Panc1 (cell line): ENCODE data around the gene SNRNP40. TPM values are rescaled to one million over a fixed set of nuclear protein-coding genes. Genes with fewer than 3 reads are reported as not detected.

Experiments used
- ATAC-seq: fragments of 200-7000 bp; cut with Tn5 transposase; 2 replicates; pipeline ENCODE4 v1.9.1; 2020; ENCODE audit warnings: mild to moderate bottlenecking, moderate library complexity
- BruUV-seq: library from RNA; stranded (reverse); fragments of 400-500 nt; replicated peaks from 2 replicates; lab custom pipeline; 2021; lab: Mats Ljungman, UMichigan
- CTCF ChIA-PET: fragments of 300-600 bp; sonication (Branson Sonifier 250); formaldehyde crosslinking; loops from one replicate; lab custom pipeline; 2022; ENCODE audit warnings: antibody characterized with exemption; lab: Charles Lee
- POLR2A ChIA-PET: fragments of 300-600 bp; sonication (Branson Sonifier 250); formaldehyde crosslinking; loops from one replicate; lab custom pipeline; 2022; ENCODE audit warnings: antibody characterized with exemption; lab: Charles Lee
- DNase-seq: peaks from one replicate; pipeline ENCODE4 v3.0.0-alpha.2; 2010; ENCODE audit warnings: low read depth, low spot score
- H3K27ac ChIP-seq: 2 replicates; pipeline ENCODE4 v1.5.1; 2011; ENCODE audit warnings: mild to moderate bottlenecking, low read length, inconsistent platforms
- H3K27me3 ChIP-seq: fragments of 200-500 bp; sonication (Bioruptor generic); 2 replicates; pipeline ENCODE4 v1.6.0; 2014; ENCODE audit warnings: low read length, inconsistent platforms; ENCODE audit not compliant: control insufficient read depth, insufficient read depth
- H3K36me3 ChIP-seq: fragments of 200-500 bp; sonication (Bioruptor generic); 2 replicates; pipeline ENCODE4 v1.5.1; 2014; ENCODE audit warnings: inconsistent platforms, mild to moderate bottlenecking, low read length, moderate library complexity; ENCODE audit not compliant: control insufficient read depth, insufficient read depth
- H3K4me1 ChIP-seq: 2 replicates; pipeline ENCODE4 v1.5.1; 2011; ENCODE audit warnings: inconsistent platforms, mild to moderate bottlenecking, low read length, moderate library complexity; ENCODE audit not compliant: control insufficient read depth, insufficient read depth
- H3K4me3 ChIP-seq, 2 experiments: 2 replicates each; pipeline ENCODE4 v1.5.1; 2011 to 2012; ENCODE audit warnings: low read depth in 2 of 2, low read length in 2 of 2, mild to moderate bottlenecking in 2 of 2, inconsistent platforms in 1 of 2, moderate library complexity in 1 of 2
- H3K9me3 ChIP-seq: fragments of 200-500 bp; sonication (Bioruptor generic); 2 replicates; pipeline ENCODE4 v1.5.1; 2014; ENCODE audit warnings: low read depth, mild to moderate bottlenecking, inconsistent platforms, low read length, moderate library complexity; ENCODE audit not compliant: control insufficient read depth, insufficient read depth
- CTCF ChIP-seq: fragments of 450-650 bp; IDR thresholded peaks from 2 replicates; pipeline ENCODE4 v1.5.1; 2017; ENCODE audit warnings: mild to moderate bottlenecking
- POLR2AphosphoS5 ChIP-seq: IDR thresholded peaks from 2 replicates; pipeline ENCODE4 v1.6.1; 2012; ENCODE audit warnings: mild to moderate bottlenecking, low read depth, low read length, moderate library complexity
- REST ChIP-seq, 2 experiments: IDR thresholded peaks; 2 replicates each; pipeline ENCODE4 v1.6.1; 2011 to 2012; ENCODE audit warnings: low read depth in 2 of 2, control low read depth in 1 of 2, low read length in 1 of 2, mild to moderate bottlenecking in 1 of 2, moderate library complexity in 1 of 2; ENCODE audit not compliant: insufficient read depth in 1 of 2
- SIN3A ChIP-seq: IDR thresholded peaks from 2 replicates; pipeline ENCODE4 v1.6.1; 2012; ENCODE audit warnings: low read depth, mild to moderate bottlenecking, low read length, moderate library complexity, borderline replicate concordance; ENCODE audit not compliant: insufficient read depth
- TCF7L2 ChIP-seq: IDR thresholded peaks from 2 replicates; pipeline ENCODE4 v1.6.1; 2011; ENCODE audit warnings: mild to moderate bottlenecking, low read depth, low read length, inconsistent platforms
- in situ Hi-C: cut with HindIII; loops from 2 replicates; pipeline ENCODE4 v1.10.0; 2016; ENCODE audit warnings: low sequenced_read_pairs, low pct_unique_long_range_greater_than_20kb
- intact Hi-C: fragments of 100-400 bp; cut with micrococcal nuclease; formaldehyde crosslinking; loops from one replicate; pipeline ENCODE4 v1.10.0; 2022; ENCODE audit not compliant: unreplicated experiment
- total RNA-seq: library from RNA; stranded (reverse); gene quantifications from one replicate; pipeline ENCODE4 v1.2.1, GENCODE V29; 2021; ENCODE audit not compliant: unreplicated experiment

SNRNP40 gene
- total RNA-seq, 1 experiment from 2014 or later: 99.3 TPM

- peaks cover 3% of the 10 kb centered on the region; the same call in 1 of the 2 replicates for H3K36me3 ChIP-seq
- ChIA-PET CTCF (no interaction called here), POLR2A (no interaction called here)
- BruUV-seq: no TSS peak
- no peak for ATAC-seq
- H3K27me3 ChIP-seq: no peaks in the 10 kb centered on the region
- H3K4me3 ChIP-seq: no peak overlapping the region
- DNase-seq: no peak
- H3K9me3 ChIP-seq: no peaks in the 10 kb centered on the region
- intact Hi-C loops: no loop called here
- H3K27ac ChIP-seq: no peak overlapping the region
- no peak for TF ChIP-seq REST (IDR thresholded peaks at IDR 0.05; ENCODE audit: insufficient read depth in 1 of 2, low read depth in 2 of 2, low read length in 1 of 2)
- TF ChIP-seq SIN3A: no peak
- TF ChIP-seq TCF7L2: no peak
- no peak for TF ChIP-seq CTCF
- TF ChIP-seq POLR2AphosphoS5: no peak
- peaks cover 15% of the 10 kb centered on the region for H3K4me1 ChIP-seq
- in situ Hi-C loops: no loop called here
Observed at GRCh38 chr1:31300193-31300592, 3.6 kb upstream of the SNRNP40 start.

- no peak for DNase-seq
- in situ Hi-C loops: no loop called here
- BruUV-seq: no TSS peak
Observed at GRCh38 chr1:31299365-31299764, 2.8 kb upstream of the SNRNP40 start.

More at GRCh38 chr1:31299365-31299764, 2.8 kb upstream of the SNRNP40 start:
- Histone ChIP-seq H3K36me3 (peaks cover 3% of the 10 kb centered on the region; the same call in 1 of the 2 replicates), H3K27me3 (no peaks in the 10 kb centered on the region), H3K27ac (no peak overlapping the region), H3K4me1 (peaks cover 15% of the 10 kb centered on the region), H3K9me3 (no peaks in the 10 kb centered on the region), H3K4me3 (no peak overlapping the region)
- TF ChIP-seq POLR2AphosphoS5 (no peak), REST (IDR thresholded peaks at IDR 0.05; ENCODE audit: insufficient read depth in 1 of 2, low read depth in 2 of 2, low read length in 1 of 2) (no peak), CTCF (no peak), SIN3A (no peak)
- POLR2A ChIA-PET: no interaction called here
- CTCF ChIA-PET: no interaction called here
- no peak for ATAC-seq
- intact Hi-C loops: no loop called here
